Body of pancreas (tissue), 4 donors: Measurements from ENCODE around the gene ABCA13. TPM values are rescaled to one million over a fixed set of nuclear protein-coding genes. Genes with fewer than 3 reads are reported as not detected.

Experiments used
- ATAC-seq: fragments of 150-250 bp; one replicate; pipeline ENCODE4 v1.9.1; 2016
- DNase-seq, 4 donors: peaks; one replicate each; pipeline ENCODE4 v3.0.0-alpha.2; 2019
- H3K27ac ChIP-seq, 4 donors: fragments of 200-600 bp; sonication (generic); 1 replicate in 3 of 4; 2 replicates in 1 of 4; pipeline versions ENCODE4 v1.5.1 to v1.6.1; 2016 to 2019; ENCODE audit warnings: mild to moderate bottlenecking in 1 of 4, mixed read lengths in 1 of 4, moderate library complexity in 1 of 4
- H3K27me3 ChIP-seq, 2 donors: fragments of 200-600 bp; sonication (generic); one replicate each; pipeline ENCODE4 v1.6.0; 2016; ENCODE audit warnings: mild to moderate bottlenecking in 1 of 2
- H3K36me3 ChIP-seq, 2 donors: fragments of 200-600 bp; sonication (generic); replicated peaks in 1 of 2; 2 replicates each; pipeline ENCODE4 v1.5.1; 2016; ENCODE audit warnings: low read depth in 2 of 2; ENCODE audit not compliant: insufficient read depth in 1 of 2
- H3K4me1 ChIP-seq: fragments of 200-600 bp; sonication (generic); one replicate; pipeline ENCODE4 v1.6.0; 2016
- H3K4me3 ChIP-seq, 2 donors: fragments of 200-600 bp; sonication (generic); 1 replicate in 1 of 2; 2 replicates in 1 of 2; pipeline ENCODE4 v1.5.1; 2016 to 2019
- H3K9me3 ChIP-seq, 3 donors: fragments of 200-600 bp; sonication (generic); 1 replicate in 2 of 3; 2 replicates in 1 of 3; pipeline ENCODE4 v1.5.1; 2016
- CTCF ChIP-seq, 7 experiments: fragments of 450-650 bp in 4 of 7; fragments of 200-600 bp in 3 of 7; sonication (generic) in 3 of 7; IDR thresholded peaks; one replicate each; pipeline ENCODE4 v1.5.1; 2016 to 2019; ENCODE audit warnings: antibody characterized with exemption in 7 of 7
- POLR2A ChIP-seq, 3 donors: fragments of 450-650 bp; IDR thresholded peaks; one replicate each; pipeline ENCODE4 v1.6.1; 2016; ENCODE audit warnings: antibody characterized with exemption in 3 of 3, mild to moderate bottlenecking in 2 of 3
- WGBS, 2 donors: methylation state at CpG; one replicate each; pipeline ENCODE4 v1.1.5; 2017; 5-methylcytosine and 5-hydroxymethylcytosine counted together
- intact Hi-C: fragments of 100-400 bp; cut with DNase I; formaldehyde crosslinking; loops from one replicate; pipeline ENCODE4 v1.15.1; 2023
- total RNA-seq, 2 donors: library from RNA; depleted of rRNA; stranded (reverse); fragments of >200 nt; gene quantifications; one replicate each; pipeline ENCODE4 v1.1.0, GENCODE V29; 2016

ABCA13 gene
- total RNA-seq, 2 donors from 2014 or later = under 0.01 TPM

GRCh38 chr7:48280100-48280499, 108.8 kb downstream of the ABCA13 start:
- Histone ChIP-seq H3K4me3 (no peak overlapping the region), H3K27me3 (no peaks in the 10 kb centered on the region), H3K36me3 (no peaks in the 10 kb centered on the region), H3K9me3 (no peaks in the 10 kb centered on the region), H3K4me1 (no peaks in the 10 kb centered on the region), H3K27ac (no peak overlapping the region)
- intact Hi-C loops = no loop called here
- DNase-seq (no peak), ATAC-seq (no peak)
- 39 to 40% methylated on average over 2 of the region's 2 CpGs for WGBS, 2 donors
- no peak for TF ChIP-seq CTCF (IDR thresholded peaks at IDR 0.05)
- TF ChIP-seq POLR2A (IDR thresholded peaks at IDR 0.05) = no peak

GRCh38 chr7:48285373-48285772, 114.1 kb downstream of the ABCA13 start:
- Histone ChIP-seq H3K27me3 (no peaks in the 10 kb centered on the region), H3K27ac (no peak overlapping the region), H3K4me3 (no peak overlapping the region), H3K9me3 (no peaks in the 10 kb centered on the region), H3K4me1 (no peaks in the 10 kb centered on the region), H3K36me3 (no peaks in the 10 kb centered on the region)
- intact Hi-C loops = no loop called here
- ATAC-seq = no peak
- DNase-seq = no peak
- TF ChIP-seq CTCF (IDR thresholded peaks at IDR 0.05) (no peak), POLR2A (IDR thresholded peaks at IDR 0.05) (no peak)
- WGBS, 2 donors = 28 to 44% methylated on average over 6 of the region's 6 CpGs

GRCh38 chr7:48286836-48287235, 115.6 kb downstream of the ABCA13 start:
- intact Hi-C loops = no loop called here
- Histone ChIP-seq H3K4me1 (no peaks in the 10 kb centered on the region), H3K27me3 (no peaks in the 10 kb centered on the region), H3K9me3 (no peaks in the 10 kb centered on the region), H3K27ac (no peak overlapping the region), H3K36me3 (no peaks in the 10 kb centered on the region), H3K4me3 (no peak overlapping the region)
- WGBS, 2 donors = 60 to 66% methylated on average over 5 of the region's 5 CpGs
- ATAC-seq (no peak), DNase-seq (no peak)
- TF ChIP-seq CTCF (IDR thresholded peaks at IDR 0.05) (no peak), POLR2A (IDR thresholded peaks at IDR 0.05) (no peak)

- no peak for TF ChIP-seq CTCF (IDR thresholded peaks at IDR 0.05)
- TF ChIP-seq POLR2A (IDR thresholded peaks at IDR 0.05) = no peak
- Histone ChIP-seq H3K36me3 (no peaks in the 10 kb centered on the region), H3K4me1 (no peaks in the 10 kb centered on the region), H3K27me3 (no peaks in the 10 kb centered on the region), H3K27ac (no peak overlapping the region), H3K4me3 (no peak overlapping the region), H3K9me3 (no peaks in the 10 kb centered on the region)
- DNase-seq (no peak), ATAC-seq (no peak)
- 82 to 90% methylated on average over 1 of the region's 1 CpG for WGBS, 2 donors
- intact Hi-C loops = no loop called here
These were observed 118.4 kb downstream of the ABCA13 start for GRCh38 chr7:48289656-48290055.

- DNase-seq (no peak), ATAC-seq (no peak)
- 46 to 71% methylated on average over 4 of the region's 4 CpGs for WGBS, 2 donors
- no peaks in the 10 kb centered on the region for H3K9me3 ChIP-seq
- no peak for TF ChIP-seq CTCF (IDR thresholded peaks at IDR 0.05)
- no peak for TF ChIP-seq POLR2A (IDR thresholded peaks at IDR 0.05)
- H3K27ac ChIP-seq = no peak overlapping the region
- H3K27me3 ChIP-seq = no peaks in the 10 kb centered on the region
- H3K36me3 ChIP-seq = no peaks in the 10 kb centered on the region
- no peak overlapping the region for H3K4me3 ChIP-seq
- no peaks in the 10 kb centered on the region for H3K4me1 ChIP-seq
- intact Hi-C loops = no loop called here
These were observed 121.7 kb downstream of the ABCA13 start for GRCh38 chr7:48292949-48293348.
